GM19455 (cell line): ENCODE measurements around the gene DCTN2.
"Not testable (repeated sequence)": the region's sequence is repeated elsewhere in the genome, so short reads cannot be mapped to it uniquely, and the experiment has no call there.

Source experiments
- ATAC-seq: cut with Tn5 transposase; IDR thresholded peaks from one replicate; pipeline ENCODE4 v1.9.1; 2021; ENCODE audit not compliant: unreplicated experiment

Gene DCTN2

DNA sequence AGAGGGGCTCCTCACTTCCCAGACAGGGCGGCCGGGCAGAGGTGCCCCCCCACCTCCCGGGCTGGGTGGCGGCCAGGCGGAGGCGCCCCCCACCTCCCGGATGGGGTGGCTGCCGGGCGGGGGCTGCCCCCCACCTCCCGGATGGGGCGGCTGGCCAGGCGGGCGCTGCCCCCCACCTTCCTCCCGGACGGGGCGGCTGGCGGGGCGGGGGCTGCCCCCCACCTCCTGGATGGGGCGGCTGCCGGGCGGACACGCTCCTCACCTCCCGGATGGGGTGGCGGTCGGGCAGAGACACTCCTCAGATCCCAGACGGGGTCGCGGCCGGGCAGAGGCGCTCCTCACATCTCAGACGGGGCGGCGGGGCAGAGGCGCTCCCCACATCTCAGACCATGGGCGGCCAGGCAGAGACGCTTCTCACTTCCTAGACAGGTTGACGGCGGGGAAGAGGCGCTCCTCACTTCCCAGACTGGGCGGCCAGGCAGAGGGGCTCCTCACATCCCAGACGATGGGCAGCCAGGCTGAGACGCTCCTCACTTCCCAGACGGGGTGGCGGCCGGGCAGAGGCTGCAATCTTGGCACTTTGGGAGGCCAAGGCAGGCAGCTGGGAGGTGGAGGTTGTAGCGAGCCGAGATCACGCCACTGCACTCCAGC is 51.8 kb downstream of the DCTN2 start:
- not testable (repeated sequence) for ATAC-seq

DNA sequence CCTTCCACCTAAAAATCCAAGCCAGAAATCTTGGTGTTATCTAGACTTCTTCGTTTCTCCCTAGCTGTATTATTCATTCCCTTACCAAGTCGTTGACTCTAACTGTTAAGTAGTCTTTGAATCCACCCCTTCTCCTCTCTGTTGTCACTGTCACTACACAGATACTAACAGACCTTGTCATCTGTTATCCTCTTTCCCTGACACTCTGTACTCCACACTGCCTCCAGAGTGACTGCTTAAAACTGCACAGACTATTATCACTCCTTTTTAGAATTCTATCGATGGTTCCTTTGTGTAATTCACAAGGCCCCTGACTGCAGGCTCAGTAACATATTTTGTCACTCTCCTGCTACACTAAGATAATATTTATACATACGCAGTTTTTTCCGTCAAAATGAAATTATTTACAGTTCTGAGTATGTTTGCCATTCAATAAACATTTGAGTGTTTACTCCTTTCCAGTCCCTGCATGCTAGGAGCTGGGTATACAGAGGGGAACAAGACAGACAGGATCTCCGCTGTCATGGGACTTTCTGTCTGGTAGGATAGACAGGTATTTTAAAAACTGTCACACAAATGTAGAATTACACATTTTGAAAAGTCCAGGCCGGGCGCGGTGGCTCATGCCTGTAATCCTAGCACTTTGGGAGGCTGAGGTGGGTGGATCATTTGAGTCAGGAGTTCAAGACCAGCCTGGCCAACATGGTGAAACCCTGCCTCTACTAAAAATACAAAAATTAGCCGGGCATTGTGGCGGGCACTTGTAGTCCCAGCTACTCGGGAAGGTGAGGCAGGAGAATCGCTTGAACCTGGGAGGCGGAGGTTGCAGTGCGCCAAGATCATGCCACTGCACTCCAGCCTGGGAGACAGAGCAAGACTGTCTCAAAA is 55.4 kb downstream of the DCTN2 start:
- ATAC-seq = no peak

DNA sequence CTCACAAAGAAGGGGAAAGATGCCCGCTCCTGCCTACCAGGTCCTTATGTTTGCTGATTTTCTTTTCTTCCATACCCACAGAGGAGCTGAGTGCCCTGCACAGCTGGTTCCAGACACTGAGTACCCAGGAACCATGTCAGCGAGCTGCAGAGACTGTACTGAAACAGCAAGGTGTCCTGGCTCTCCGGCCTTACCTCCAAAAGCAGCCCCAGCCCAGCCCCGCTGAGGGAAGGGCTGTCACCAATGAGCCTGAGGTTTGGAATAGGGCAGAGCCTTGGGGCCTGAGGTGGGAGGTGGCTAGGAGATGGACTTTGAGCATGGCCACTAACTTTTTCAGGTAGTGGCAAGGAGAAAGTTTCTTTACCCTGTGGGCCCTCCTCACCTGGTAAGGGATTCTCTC is 56.9 kb downstream of the DCTN2 start:
- no peak for ATAC-seq

DNA sequence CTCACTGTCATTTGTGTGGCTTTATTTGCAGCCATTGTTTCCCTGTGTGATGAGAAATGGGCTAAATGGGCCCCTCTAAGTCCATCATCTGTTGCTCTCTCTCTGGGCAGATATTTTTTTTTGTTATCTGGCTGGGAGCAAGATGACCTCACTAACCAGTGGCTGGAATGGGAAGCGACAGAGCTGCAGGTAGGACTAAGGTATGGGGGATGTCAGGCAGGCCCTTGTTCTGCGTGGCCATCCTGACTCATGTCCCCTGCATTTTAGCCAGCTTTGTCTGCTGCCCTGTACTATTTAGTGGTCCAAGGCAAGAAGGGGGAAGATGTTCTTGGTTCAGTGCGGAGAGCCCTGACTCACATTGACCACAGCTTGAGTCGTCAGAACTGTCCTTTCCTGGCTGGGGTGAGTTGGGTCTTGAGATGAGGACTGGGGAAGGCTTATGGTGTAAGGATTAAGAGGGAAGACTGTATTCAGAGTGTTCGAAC is 57.8 kb downstream of the DCTN2 start:
- no peak for ATAC-seq

DNA sequence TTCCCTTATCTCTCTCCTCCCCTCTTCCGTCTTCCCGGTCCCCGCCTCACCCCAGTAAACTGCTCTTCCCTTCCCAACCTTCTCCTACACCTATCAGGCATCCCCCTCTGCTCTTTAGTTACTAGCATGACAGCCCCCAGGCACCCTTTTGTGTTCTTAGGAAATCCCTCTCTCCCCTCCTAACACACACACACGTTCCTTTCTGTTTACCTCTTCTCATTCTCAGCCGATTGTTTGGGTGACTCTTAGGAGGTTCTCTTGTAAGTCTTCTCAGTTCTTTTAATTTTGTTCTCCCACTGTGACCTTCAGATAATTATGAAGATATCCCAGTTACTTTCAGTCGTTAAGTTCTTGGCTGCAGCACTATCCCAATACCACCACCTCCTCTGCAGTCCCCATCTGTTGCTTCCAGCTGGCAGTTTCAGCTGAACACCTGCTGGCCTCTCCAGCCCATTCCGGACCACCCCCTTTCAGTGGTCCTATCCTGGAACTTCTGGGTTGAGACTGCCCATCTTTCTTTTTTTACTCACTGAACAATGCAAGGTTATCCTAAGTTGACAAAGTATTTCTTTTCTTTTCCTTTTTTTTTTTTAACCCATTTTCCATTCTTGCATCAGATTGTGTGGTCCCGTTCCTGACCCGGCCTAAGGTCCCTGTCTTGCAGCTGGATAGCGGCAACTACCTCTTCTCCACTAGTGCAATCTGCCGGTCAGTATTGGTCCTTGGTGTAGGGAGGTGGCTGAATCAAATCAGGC is 58.4 kb downstream of the DCTN2 start:
- peak; percentile 6 for ATAC-seq

DNA sequence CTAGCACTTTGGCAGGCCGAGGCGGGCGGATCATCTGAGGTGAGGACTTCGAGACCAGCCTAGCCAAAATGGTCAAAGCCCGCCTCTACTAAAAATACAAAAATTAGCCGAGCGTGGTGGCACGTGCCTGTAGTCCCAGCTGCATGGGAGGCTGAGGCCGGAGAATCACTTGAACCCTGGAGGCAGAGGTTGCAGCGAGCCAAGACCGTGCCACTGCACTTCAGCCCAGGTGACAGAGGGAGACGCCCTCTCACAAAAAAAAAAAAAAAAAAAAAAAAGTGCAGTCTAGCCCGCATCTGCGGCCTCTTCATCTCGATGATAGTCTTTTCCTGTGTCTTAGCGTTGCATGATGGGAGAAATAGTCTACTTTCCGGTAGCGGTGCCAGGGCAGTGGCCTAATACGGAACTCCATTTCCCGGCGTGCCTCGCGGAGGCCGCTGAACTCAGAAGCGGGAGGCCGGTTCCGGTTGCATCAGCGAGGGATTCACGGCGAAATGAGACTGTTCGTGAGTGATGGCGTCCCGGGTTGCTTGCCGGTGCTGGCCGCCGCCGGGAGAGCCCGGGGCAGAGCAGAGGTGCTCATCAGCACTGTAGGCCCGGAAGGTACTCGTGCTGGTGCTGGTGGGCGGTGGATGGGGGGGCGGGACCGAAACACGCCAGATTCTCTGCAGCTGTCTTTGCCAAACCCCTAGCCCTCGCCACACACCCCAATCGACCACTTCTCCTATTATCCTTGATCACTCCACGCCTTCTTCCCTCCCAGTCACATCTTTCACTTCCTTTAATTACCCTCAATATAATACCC is 59.2 kb downstream of the DCTN2 start, which contains the start of gene MARS1:
Gene MARS1 (plus strand): TSS at position 472 of the 805 bp plus-strand sequence. CDS start 23 bp downstream, at position 495.
- ATAC-seq = peak; percentile 97

DNA sequence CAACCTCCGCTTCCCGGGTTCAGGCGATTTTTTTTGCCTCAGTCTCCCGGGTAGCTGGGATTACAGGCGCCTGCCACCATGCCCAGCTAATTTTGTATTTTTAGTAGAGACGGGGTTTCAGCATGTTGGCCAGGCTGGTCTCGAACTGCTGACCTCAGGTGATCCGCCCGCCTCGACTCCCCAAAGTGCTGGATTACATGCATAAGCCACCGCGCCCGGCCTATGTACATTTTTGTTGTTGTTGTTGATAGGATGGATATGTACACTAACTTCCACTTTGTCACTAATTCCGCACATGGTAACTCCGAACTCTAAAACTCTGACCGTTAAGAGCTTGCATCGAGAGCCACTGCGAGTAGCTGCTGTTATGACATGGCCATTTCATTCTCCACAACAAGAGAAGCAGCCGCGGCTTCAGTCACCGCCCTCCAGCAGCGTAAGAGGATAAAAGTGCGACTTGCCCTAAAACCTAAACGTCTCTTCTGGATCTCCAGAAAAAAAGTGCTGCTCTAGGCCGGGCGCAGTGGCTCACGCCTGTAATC is 59.9 kb downstream of the DCTN2 start:
- ATAC-seq = no peak

DNA sequence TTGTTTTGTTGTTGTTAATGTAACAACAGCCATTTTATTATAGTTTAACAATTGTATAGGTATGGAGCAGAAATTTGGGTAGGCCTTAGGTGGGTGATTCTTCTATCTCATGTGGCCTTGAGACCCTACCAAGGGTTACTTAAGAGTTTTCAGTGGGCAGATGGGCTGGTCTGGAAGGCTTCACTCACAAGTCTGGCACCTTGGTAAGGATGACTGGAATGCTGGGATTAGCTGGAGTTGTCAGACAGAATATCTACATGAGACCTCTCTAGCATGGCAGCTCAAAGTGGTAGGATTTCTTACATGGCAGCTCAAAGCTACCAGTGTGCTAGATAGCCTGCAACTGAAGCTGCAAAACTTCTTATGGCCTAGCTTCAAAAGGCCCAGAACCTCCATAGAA is 61.3 kb downstream of the DCTN2 start:
- no peak for ATAC-seq

DNA sequence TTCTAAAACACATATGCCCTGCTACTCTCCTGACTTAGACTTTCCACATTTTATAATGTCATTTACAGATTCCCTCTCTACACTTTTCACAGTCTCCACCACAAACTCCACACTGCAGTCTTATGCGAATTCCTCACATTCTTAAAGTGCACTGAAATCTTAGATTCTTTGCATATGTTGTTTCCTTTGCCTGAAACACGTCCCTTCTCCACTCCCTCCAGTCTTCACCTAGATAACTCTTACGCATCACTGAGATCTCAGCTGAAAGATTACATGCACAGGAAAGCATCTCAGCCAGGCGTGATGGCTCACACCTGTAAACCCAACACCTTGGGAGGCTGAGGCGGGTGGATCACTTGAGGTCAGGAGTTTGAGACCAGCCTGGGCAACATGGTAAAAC is 63.5 kb downstream of the DCTN2 start:
- no peak for ATAC-seq

DNA sequence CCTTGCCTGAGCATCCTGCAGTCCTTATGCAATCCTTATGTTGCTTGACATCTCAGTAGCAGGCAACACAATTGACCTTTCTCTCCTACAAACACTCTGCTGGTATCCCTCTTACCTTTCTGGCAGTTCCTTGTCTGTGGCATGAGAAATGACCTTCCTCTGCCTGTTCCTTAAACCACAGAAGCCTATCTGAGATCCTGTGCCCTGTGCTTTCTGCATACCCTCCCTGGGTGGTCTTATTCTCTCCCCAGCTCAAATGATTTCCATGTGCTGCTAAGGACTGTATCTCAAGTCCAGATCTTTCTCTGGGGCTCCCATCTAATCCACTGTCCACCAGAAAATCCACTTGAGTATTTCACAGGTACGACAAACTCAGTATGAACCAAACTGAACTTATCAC is 65.3 kb downstream of the DCTN2 start:
- no peak for ATAC-seq
